C4-2B (cell line): Measurements from ENCODE around the gene PTRH2.

ENCODE experiments used
- CTCF ChIP-seq: fragments of 450-650 bp; conservative IDR thresholded peaks from 2 replicates; pipeline ENCODE4 v1.5.1; 2017; ENCODE audit warnings: mild to moderate bottlenecking
- ZFX ChIP-seq: fragments of 450-650 bp; IDR thresholded peaks from 2 replicates; pipeline ENCODE4 v1.6.1; 2017

GRCh38 chr17:59734226-59734625, 27.0 kb upstream of the PTRH2 start:
- TF ChIP-seq CTCF (no peak), ZFX (no peak)
